Glomerular visceral epithelial cell (primary cell): ENCODE data around the gene TSNAX.
"Not testable (repeated sequence)": the region's sequence is repeated elsewhere in the genome, so short reads cannot be mapped to it uniquely, and the experiment has no call there.

Source experiments
- DNase-seq: peaks from one replicate; pipeline ENCODE4 v3.0.0-alpha.2; 2016; ENCODE audit errors: extremely low spot score

TSNAX gene, protein sequence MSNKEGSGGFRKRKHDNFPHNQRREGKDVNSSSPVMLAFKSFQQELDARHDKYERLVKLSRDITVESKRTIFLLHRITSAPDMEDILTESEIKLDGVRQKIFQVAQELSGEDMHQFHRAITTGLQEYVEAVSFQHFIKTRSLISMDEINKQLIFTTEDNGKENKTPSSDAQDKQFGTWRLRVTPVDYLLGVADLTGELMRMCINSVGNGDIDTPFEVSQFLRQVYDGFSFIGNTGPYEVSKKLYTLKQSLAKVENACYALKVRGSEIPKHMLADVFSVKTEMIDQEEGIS

DNA sequence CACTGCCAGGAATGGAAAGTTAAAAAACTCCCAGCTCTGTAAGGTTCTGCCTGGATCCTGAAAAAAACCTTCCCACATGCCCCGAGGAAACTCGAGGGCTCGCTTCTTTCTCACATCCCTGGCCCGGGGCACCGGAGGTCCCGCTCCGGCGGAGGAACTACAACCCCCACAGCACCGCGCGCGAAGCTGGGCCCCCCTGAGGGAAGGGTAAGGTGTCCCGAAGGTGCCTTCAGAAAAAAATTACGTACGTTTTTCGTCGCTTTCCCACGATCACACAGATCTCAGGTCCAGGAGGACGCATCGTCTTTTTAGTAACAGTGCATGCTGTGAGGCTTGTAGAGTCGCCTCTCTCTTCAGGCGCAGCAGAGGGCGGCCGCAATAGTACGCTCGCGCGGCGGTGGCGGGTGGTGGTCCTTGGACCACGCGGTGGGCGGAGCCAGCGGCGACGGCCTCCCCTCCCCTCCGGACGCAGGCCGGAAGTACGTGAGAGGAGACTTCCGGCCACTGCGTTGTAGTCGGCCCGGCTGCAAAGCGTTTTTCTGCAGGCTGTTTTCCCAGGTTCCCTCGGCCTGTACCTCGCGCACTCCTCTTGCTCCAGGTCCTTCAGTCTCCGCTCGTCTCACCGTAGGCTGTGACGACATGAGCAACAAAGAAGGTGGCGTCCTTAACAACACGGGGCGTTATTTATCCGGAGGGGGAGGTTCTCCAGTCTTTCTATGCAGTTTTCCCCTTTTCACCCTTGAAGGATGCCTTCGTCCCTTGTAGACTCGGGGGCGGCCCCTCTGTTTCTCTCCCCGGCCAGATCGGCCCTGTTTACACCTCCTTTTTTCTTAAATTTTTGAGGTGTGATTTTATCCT is at the start of gene TSNAX:
TSNAX (plus strand) TSS at position 498 of the 858 bp plus-strand sequence; CDS start at position 640, 142 bp downstream.
- DNase-seq: peak; percentile 94

DNA sequence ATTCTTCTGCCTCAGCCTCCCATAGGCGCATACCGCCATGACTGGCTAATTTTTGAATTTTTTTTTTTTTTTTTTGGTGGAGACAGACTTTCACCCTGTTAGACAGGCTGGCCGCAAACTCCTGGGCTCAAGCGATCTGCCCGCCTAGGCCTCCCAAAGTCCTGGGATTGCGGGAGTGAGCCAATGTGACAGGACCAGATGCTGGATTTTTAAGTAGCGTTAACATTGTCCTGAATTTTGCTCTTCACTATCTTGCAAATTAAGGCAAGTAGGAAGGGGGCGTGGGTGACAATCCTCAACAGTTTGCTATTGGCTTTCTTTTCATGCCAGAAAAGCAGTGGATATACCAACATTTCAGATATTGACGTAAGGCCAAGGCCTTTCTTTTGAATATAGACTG is 49.7 kb upstream of the TSNAX start:
- no peak for DNase-seq

DNA sequence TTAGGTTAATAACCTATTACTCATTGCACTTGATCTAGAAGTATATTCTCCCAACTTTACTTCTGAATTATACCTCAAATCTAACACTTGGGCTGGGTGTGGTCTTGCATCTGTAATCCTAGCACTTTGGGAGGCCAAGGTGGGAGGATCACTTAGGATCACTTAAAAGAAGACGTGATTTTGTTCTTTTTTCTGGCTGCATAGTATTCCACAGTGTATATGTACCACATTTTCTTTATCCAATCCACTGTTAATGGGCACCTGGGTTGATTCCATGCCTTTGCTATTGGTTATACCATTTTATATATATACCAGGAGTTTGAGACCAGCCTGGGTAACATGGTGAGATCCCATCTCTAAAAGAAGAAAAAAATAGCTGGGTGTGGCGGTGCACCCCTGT is 48.5 kb upstream of the TSNAX start:
- DNase-seq: no peak

GRCh38 chr1:231481289-231481688 is 47.2 kb upstream of the TSNAX start:
- no peak for DNase-seq

GRCh38 chr1:231485029-231485784 is 43.3 kb upstream of the TSNAX start:
- DNase-seq: no peak

GRCh38 chr1:231487019-231487418 is 41.5 kb upstream of the TSNAX start:
- DNase-seq: peak; percentile 7

- DNase-seq: no peak
Observed at GRCh38 chr1:231487910-231488309, 40.6 kb upstream of the TSNAX start.

GRCh38 chr1:231493421-231494185 is 34.9 kb upstream of the TSNAX start:
- no peak for DNase-seq

DNA sequence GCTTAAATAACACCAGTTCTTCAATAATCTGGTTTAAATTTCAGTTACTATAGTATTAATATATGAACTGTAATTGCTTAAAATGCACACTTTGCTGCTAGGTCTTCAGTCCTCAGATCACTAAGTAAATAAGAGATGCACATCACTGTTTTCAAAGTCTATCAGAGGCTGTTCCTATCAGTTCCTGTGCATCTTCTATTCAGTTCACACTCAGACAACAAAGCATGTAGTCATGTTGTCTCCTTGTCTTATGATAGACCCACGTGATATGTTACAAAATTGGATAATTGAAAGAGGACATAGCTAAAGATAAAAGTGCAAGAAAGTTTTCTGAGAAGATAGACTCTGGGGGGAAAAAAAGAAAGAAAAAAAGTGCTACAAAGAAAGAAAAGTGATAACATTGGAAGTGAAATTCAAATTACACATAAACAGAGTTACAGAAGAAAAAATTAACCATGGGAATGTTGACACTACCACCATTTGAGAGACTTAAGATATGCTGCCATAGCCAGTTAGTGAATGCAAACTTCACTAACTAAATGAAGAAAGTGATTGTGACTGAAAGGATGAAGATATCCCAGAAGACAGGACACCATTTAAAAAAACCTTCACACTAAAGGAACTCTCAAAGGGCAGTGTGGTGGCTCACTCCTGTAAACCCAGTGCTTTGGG is 33.9 kb upstream of the TSNAX start:
- no peak for DNase-seq

DNA sequence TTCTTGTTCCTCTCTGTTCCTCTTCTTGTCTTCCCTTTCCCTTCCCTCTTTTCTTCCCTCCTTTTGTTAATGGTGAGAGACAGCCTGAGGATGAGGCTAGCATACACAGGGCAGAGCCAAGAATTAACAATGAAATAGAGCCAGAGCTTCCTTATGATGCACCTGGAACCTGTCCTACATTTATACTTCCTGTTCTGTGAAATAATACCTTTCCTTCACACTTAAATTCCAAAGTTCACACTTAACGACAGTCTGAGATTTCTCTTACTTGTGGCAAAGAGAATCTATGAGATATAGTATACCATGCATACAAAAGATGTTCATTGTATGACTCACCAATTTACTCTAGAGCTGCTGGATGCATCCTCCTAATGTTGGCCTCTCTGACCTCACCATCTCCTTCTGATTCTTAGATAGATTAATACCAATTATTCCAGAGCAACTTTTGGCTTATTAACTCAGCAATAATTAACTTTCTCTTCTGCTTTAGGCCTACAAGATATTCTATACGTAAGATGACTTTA is 30.8 kb upstream of the TSNAX start:
- DNase-seq: no peak

DNA sequence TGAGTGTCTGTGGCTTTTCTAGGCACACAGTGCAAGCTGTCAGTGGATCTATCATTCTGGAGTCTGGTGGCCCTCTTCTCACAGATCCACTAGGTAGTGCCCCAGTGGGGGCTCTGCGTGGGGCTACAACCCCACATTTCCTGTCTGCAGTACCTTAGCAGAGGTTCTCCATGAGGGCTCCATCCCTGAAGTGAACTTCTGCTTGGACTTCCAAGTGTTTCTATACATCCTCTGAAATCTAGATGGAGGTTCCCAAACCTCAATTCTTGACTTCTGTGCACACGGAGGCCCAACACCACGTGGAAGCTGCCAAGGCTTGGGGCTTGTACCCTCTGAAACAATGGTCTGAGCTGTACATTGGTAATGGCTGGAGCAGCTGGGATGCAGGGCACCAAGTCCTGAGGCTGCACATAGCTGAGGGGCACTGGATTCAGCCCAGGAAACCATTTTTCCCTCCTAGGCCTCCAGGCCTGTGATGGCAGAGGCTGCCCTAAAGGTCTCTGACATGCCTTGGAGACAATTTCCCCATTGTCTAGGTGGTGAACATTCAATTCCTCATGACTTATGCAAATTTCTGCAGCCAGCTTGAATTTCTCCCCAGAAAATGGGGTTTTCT is 29.2 kb upstream of the TSNAX start:
- DNase-seq: no peak

DNA sequence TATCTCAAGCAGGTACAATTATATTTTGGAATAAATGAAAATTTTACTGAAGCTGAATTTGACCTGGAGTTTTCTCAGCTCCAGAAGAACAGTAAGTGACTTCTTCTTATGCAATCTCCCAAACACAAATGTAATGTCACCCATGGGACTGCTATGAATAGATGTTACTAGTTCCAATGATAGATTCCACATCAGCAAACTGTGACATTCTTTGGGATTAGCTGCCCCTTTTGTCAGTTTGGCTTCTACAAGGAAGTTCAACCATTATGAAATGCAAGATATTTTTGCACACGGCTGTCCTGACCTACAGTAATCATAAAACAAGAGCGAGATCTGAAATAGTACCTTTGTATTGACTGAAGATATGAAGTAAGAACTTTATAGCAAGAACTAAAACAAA is 27.8 kb upstream of the TSNAX start:
- no peak for DNase-seq

- DNase-seq: not testable (repeated sequence)
Observed at GRCh38 chr1:231503168-231503567, 25.3 kb upstream of the TSNAX start.

DNA sequence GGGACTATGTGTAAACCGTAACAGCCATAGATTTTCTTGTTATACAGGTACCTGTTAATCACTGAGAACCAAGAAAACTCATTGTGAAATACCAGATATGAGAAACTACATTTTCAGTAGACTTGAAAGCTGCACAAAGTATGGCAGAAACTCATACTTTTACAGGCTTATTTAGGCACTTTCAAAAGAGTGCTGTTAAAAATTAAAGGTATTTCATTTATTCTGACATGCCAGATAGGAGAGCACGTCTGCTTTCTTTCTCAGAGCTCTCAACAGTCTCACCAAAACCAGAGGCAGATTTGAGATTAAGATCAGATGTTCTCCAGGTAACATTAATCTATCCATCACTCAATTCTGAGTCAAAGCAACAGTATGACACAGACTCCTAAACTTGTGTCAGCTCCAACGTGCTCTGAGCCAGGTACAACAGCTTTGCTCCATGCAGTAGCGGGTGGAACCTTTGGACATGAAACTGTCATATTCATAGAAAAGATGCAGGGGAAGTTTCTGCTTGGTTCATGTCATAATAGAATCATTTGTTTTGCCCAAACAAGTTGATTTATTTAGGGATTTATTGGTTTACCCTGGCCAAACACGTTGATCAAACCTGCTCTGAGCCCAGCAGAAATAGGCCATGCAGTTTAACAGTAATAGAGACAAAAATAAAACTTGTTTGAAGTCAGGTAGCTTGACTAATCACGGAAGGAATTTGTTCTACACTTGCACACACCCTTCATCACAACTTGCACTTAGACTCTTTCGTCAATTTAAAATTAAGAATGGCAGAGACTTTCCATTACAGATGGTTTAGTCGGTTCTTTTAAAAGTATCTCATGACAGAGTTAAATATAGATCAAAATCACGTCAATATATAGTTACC is 20.8 kb upstream of the TSNAX start:
- DNase-seq: no peak

DNA sequence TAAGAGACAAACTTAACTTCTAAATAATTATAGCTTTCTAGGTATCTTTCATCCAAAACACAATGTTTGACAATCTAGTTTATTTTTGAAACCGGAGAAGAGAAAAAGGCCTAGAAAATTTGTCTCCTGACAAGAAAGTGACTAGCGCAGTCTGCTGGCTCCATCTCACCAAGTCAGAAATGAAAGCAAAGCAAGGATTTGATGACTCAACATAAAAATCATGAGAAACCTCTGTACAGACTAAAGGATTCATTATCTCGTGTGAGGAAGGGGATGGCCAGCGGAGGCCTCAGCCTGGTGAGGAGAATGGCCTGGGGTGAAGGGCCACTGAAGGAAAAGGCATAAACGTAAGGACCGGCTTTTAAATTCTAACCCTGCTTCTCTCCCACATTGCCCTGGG is 20.0 kb upstream of the TSNAX start:
- no peak for DNase-seq

DNA sequence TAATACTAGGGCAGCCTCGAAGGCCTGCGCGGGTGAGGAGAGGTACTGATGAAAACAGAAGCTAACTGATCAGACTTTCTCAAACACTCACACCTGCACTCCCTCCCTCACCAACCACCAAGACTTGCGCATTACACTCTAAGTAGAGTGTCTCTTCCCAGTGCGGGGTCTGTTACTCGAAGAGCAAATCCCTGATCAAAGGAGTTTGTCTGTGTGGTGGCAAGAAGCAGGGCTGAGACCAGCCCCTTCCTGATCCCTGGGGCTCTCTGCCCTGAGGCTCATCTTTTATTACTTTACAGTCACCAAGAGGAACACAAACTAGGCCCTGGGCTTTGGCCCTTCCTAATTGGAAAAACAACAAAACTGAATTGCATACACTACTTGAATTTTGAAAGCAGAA is 19.5 kb upstream of the TSNAX start:
- no peak for DNase-seq

GRCh38 chr1:231512147-231512698 is 16.2 kb upstream of the TSNAX start:
- DNase-seq: peak; percentile 69

GRCh38 chr1:231515748-231516147 is 12.7 kb upstream of the TSNAX start:
- DNase-seq: no peak

GRCh38 chr1:231517076-231517475 is 11.4 kb upstream of the TSNAX start:
- DNase-seq: no peak
